CD14-positive monocyte (primary cell): Measurements from ENCODE around the gene GNLY. TPM values are rescaled to one million over a fixed set of nuclear protein-coding genes. Genes with fewer than 3 reads are reported as not detected.
"Not testable (repeated sequence)": the region's sequence is repeated elsewhere in the genome, so short reads cannot be mapped to it uniquely, and the experiment has no call there.

Source experiments
- DNase-seq, 3 donors: peaks; one replicate each; pipeline ENCODE4 v3.0.0-alpha.2; 2011 to 2022
- H2AFZ ChIP-seq: 2 replicates; pipeline ENCODE4 v1.6.0; 2012; ENCODE audit warnings: mild to moderate bottlenecking, low read depth, low read length, inconsistent platforms; ENCODE audit not compliant: insufficient read depth, poor library complexity, severe bottlenecking
- H3K27ac ChIP-seq, 2 donors: 1 replicate in 1 of 2; 2 replicates in 1 of 2; pipeline ENCODE4 v1.5.1; 2012 to 2013; ENCODE audit warnings: low read length in 2 of 2, control low read depth in 1 of 2, inconsistent platforms in 1 of 2, low read depth in 1 of 2, mild to moderate bottlenecking in 1 of 2
- H3K27me3 ChIP-seq, 2 donors: one replicate each; pipeline versions ENCODE4 v1.6.0 to v1.6.1; 2011 to 2013; ENCODE audit warnings: low read length in 2 of 2; ENCODE audit not compliant: control insufficient read depth in 2 of 2, insufficient read depth in 2 of 2
- H3K36me3 ChIP-seq, 2 donors: replicated peaks in 1 of 2; 1 replicate in 1 of 2; 2 replicates in 1 of 2; pipeline versions ENCODE4 v1.5.1 to v1.6.1; 2012 to 2013; ENCODE audit warnings: low read length in 2 of 2, control low read depth in 1 of 2, inconsistent platforms in 1 of 2, mild to moderate bottlenecking in 1 of 2; ENCODE audit not compliant: insufficient read depth in 2 of 2, control insufficient read depth in 1 of 2
- H3K4me1 ChIP-seq, 2 donors: 1 replicate in 1 of 2; 2 replicates in 1 of 2; pipeline versions ENCODE4 v1.5.1 to v1.6.1; 2012 to 2013; ENCODE audit warnings: low read length in 2 of 2, control low read depth in 1 of 2, inconsistent platforms in 1 of 2, mild to moderate bottlenecking in 1 of 2, moderate library complexity in 1 of 2; ENCODE audit not compliant: insufficient read depth in 2 of 2, control insufficient read depth in 1 of 2
- H3K4me2 ChIP-seq: replicated peaks from 2 replicates; pipeline ENCODE3; 2012; ENCODE audit warnings: low read length, moderate library complexity, mild to moderate bottlenecking; ENCODE audit not compliant: poor library complexity, severe bottlenecking; ENCODE audit errors: extremely low read depth
- H3K4me3 ChIP-seq, 3 experiments: fragments of 200-600 bp in 1 of 3; sonication (generic) in 1 of 3; replicated peaks in 1 of 3; 1 replicate in 2 of 3; 2 replicates in 1 of 3; pipeline ENCODE4 v1.5.1; 2011 to 2013; ENCODE audit warnings: low read length in 3 of 3, mild to moderate bottlenecking in 3 of 3, control low read depth in 2 of 3, low read depth in 2 of 3, inconsistent platforms in 1 of 3, moderate library complexity in 1 of 3
- H3K79me2 ChIP-seq: 2 replicates; pipeline ENCODE4 v1.6.0; 2012; ENCODE audit warnings: mild to moderate bottlenecking, control low read depth, inconsistent platforms, low read length, moderate library complexity; ENCODE audit not compliant: insufficient read depth
- H3K9ac ChIP-seq: 2 replicates; pipeline ENCODE4 v1.6.0; 2017; ENCODE audit warnings: low read length, mild to moderate bottlenecking; ENCODE audit not compliant: insufficient read depth, poor library complexity, severe bottlenecking
- H3K9me3 ChIP-seq, 2 donors: replicated peaks in 1 of 2; 1 replicate in 1 of 2; 2 replicates in 1 of 2; pipeline versions ENCODE4 v1.5.1 to v1.6.1; 2012 to 2013; ENCODE audit warnings: low read length in 2 of 2, control low read depth in 1 of 2; ENCODE audit not compliant: control insufficient read depth in 1 of 2, insufficient read depth in 1 of 2
- H4K20me1 ChIP-seq: 2 replicates; pipeline ENCODE4 v1.6.0; 2012; ENCODE audit warnings: mild to moderate bottlenecking, low read length, control low read depth, moderate library complexity; ENCODE audit not compliant: insufficient read depth
- H3K27ac Mint-ChIP-seq, 7 donors: one replicate each; pipeline ENCODE4 v1.8.0; 2020; ENCODE audit warnings: mild to moderate bottlenecking in 7 of 7, mixed read lengths in 7 of 7, moderate library complexity in 6 of 7, inconsistent platforms in 2 of 7
- H3K27me3 Mint-ChIP-seq, 3 donors: one replicate each; pipeline ENCODE4 v1.8.0; 2021 to 2022; ENCODE audit warnings: low read depth in 3 of 3, mild to moderate bottlenecking in 3 of 3, mixed read lengths in 3 of 3, moderate library complexity in 3 of 3, inconsistent platforms in 1 of 3
- H3K36me3 Mint-ChIP-seq, 2 donors: one replicate each; pipeline ENCODE4 v1.8.0; 2020; ENCODE audit warnings: mixed read lengths in 2 of 2, inconsistent platforms in 1 of 2, mild to moderate bottlenecking in 1 of 2
- H3K4me1 Mint-ChIP-seq: one replicate; pipeline ENCODE4 v1.8.0; 2020; ENCODE audit warnings: mild to moderate bottlenecking, mixed read lengths
- H3K4me3 Mint-ChIP-seq, 2 donors: one replicate each; pipeline ENCODE4 v1.8.0; 2020; ENCODE audit warnings: mild to moderate bottlenecking in 2 of 2, mixed read lengths in 2 of 2, moderate library complexity in 1 of 2
- H3K9me3 Mint-ChIP-seq, 7 donors: one replicate each; pipeline ENCODE4 v1.8.0; 2020 to 2022; ENCODE audit warnings: mixed read lengths in 7 of 7, mild to moderate bottlenecking in 6 of 7, moderate library complexity in 6 of 7, inconsistent platforms in 2 of 7
- WGBS: methylation state at CpG from one replicate; pipeline ENCODE4 v1.1.5; 2013; ENCODE audit warnings: missing lambda C conversion rate; ENCODE audit not compliant: insufficient coverage; 5-methylcytosine and 5-hydroxymethylcytosine counted together
- intact Hi-C, 2 donors: fragments of 100-400 bp; cut with micrococcal nuclease; formaldehyde crosslinking; loops; one replicate each; pipeline versions ENCODE4 v1.15.0 to v1.15.1; 2023
- polyA plus RNA-seq, 3 donors: library from polyadenylated mRNA; depleted of rRNA in 1 of 3; unstranded in 2 of 3; stranded (reverse) in 1 of 3; fragments of 300-500 nt in 2 of 3; fragments of >200 nt in 1 of 3; fragmentation: Illumina TruSeq in 2 of 3; gene quantifications; 1 replicate in 2 of 3; 2 replicates in 1 of 3; pipeline ENCODE4 v1.2.3, GENCODE V29; 2012 to 2021
- TF ChIP-seq, protein P1 (sequence below): fragments of 200-600 bp; IDR thresholded peaks from one replicate; pipeline ENCODE4 v1.8.0; 2022; ENCODE audit warnings: antibody characterized with exemption, mild to moderate bottlenecking

GNLY gene
- polyA plus RNA-seq, 3 donors, result 4.6 to 13.2 (median 11.1) TPM

DNA sequence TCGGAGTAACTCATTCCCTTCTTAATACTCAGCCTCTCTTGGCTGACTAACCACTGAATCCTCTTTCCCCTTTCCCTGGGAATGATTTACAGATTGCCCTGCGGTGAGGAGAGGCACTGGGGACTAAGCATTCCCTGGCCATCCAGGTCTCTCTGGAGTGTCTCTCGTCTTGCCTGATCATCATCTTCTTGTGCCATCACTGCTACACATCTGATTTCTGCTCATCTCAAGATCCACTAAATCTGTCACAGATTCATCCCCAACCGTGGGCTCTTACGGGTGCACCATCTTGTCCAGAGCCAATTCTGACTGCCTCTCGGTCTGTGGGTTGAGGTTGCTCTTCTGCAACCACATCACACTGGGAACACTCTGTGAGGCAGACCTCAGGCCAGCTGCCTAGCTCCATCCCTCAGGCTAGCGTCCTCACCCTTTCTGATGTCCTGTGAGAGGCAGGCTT is 38.2 kb upstream of the GNLY start:
- DNase-seq, result no peak
- WGBS, result 96% methylated on average over 7 of the region's 7 CpGs
- Mint-ChIP-seq H3K4me3 (no peak overlapping the region), H3K36me3 (peaks cover 56 to 77% of the 10 kb centered on the region in 2 donors), H3K27ac (peak overlapping the region in 3 of 7 donors; percentile 27 to 58 (median 33)), H3K27me3 (no peaks in the 10 kb centered on the region), H3K4me1 (peaks cover 10% of the 10 kb centered on the region), H3K9me3 (peaks cover 0 to 2% (median 0%) of the 10 kb centered on the region in 7 donors)
- Histone ChIP-seq H3K4me3 (no peak overlapping the region), H2AFZ (no peak overlapping the region), H3K27ac (no peak overlapping the region), H3K4me1 (no peaks in the 10 kb centered on the region), H3K9ac (no peak overlapping the region), H3K36me3 (peaks cover 31 to 60% of the 10 kb centered on the region in 2 donors), H4K20me1 (no peaks in the 10 kb centered on the region), H3K27me3 (no peaks in the 10 kb centered on the region), H3K79me2 (no peaks in the 10 kb centered on the region), H3K4me2 (no peak overlapping the region), H3K9me3 (no peaks in the 10 kb centered on the region)
- intact Hi-C loops, result no loop called here
- TF ChIP-seq, protein P1, sequence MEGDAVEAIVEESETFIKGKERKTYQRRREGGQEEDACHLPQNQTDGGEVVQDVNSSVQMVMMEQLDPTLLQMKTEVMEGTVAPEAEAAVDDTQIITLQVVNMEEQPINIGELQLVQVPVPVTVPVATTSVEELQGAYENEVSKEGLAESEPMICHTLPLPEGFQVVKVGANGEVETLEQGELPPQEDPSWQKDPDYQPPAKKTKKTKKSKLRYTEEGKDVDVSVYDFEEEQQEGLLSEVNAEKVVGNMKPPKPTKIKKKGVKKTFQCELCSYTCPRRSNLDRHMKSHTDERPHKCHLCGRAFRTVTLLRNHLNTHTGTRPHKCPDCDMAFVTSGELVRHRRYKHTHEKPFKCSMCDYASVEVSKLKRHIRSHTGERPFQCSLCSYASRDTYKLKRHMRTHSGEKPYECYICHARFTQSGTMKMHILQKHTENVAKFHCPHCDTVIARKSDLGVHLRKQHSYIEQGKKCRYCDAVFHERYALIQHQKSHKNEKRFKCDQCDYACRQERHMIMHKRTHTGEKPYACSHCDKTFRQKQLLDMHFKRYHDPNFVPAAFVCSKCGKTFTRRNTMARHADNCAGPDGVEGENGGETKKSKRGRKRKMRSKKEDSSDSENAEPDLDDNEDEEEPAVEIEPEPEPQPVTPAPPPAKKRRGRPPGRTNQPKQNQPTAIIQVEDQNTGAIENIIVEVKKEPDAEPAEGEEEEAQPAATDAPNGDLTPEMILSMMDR, result no peak

DNA sequence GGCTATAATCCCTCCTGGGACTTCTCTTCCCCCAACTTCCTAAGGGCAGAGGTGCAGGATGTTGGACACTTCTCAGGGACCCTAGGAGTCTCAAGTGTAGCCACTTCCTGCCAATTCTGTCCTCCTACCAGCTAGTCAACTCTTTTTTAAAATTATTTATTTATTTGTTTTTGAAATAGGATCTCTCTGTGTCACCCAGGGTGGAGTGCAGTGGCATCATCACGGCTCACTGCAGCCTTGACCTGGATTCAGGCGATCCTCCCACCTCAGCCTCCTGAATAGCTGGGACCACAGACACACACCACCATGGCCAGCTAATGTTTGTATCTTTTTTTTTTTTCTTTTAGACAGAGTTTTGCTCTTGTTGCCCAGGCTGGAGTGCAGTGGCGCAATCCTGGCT is 37.7 kb upstream of the GNLY start:
- Histone ChIP-seq H3K79me2 (no peaks in the 10 kb centered on the region), H3K27me3 (no peaks in the 10 kb centered on the region), H3K4me2 (no peak overlapping the region), H3K4me1 (peaks cover 0 to 5% of the 10 kb centered on the region in 2 donors), H3K36me3 (peaks cover 27 to 55% of the 10 kb centered on the region in 2 donors), H4K20me1 (no peaks in the 10 kb centered on the region), H3K27ac (no peak overlapping the region), H3K9ac (no peak overlapping the region), H3K9me3 (no peaks in the 10 kb centered on the region), H2AFZ (no peak overlapping the region), H3K4me3 (no peak overlapping the region)
- Mint-ChIP-seq H3K27me3 (no peaks in the 10 kb centered on the region), H3K4me3 (no peak overlapping the region), H3K27ac (peak overlapping the region in 3 of 7 donors; percentile 25 to 63 (median 32)), H3K36me3 (peaks cover 52 to 76% of the 10 kb centered on the region in 2 donors), H3K4me1 (peaks cover 14% of the 10 kb centered on the region), H3K9me3 (peaks cover 0 to 2% (median 0%) of the 10 kb centered on the region in 7 donors)
- DNase-seq, result no peak
- intact Hi-C loops, result no loop called here
- TF ChIP-seq, protein P1, result no peak
- WGBS, result no CpG with 5 or more reads among the region's 3 CpGs

DNA sequence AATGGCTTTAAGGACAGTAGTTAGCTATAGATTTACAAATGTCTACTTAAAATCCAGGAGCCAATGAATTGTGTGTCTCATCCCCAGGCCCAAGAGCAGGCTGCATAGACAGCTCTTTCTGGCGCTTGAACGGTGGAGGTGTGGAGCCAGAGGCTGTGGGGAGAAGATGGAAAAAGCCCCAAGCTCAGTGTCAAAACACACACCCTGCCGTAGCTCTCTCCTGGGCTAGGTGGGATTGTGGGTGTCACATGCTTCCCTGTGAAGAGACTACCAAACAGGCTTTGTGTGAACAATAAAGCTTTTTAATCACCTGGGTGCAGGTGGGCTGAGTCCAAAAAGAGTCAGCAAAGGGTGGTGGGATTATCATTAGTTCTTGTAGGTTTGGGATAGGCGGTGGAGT is 36.8 kb upstream of the GNLY start:
- intact Hi-C loops, H3K9me3 Mint-ChIP-seq, H3K9ac ChIP-seq, H3K27me3 Mint-ChIP-seq, H2AFZ ChIP-seq, H3K27me3 ChIP-seq, H3K79me2 ChIP-seq, H3K4me3 Mint-ChIP-seq, H3K9me3 ChIP-seq, H3K4me1 ChIP-seq, H3K27ac ChIP-seq, H3K4me3 ChIP-seq, H3K4me2 ChIP-seq, DNase-seq, H4K20me1 ChIP-seq: not testable (repeated sequence)
- peaks cover 15% of the 10 kb centered on the region for H3K4me1 Mint-ChIP-seq
- peaks cover 21 to 46% of the 10 kb centered on the region in 2 donors for H3K36me3 ChIP-seq
- peak overlapping the region in 1 of 7 donors; percentile 12 for H3K27ac Mint-ChIP-seq
- H3K36me3 Mint-ChIP-seq, result peaks cover 46 to 72% of the 10 kb centered on the region in 2 donors
- 100% methylated on average over 2 of the region's 4 CpGs for WGBS
